NCI-H748 (cell line): ENCODE data around the gene TLE1.

Experiments
- DNase-seq: peaks from one replicate; lab custom pipeline; 2025; ENCODE audit not compliant: unreplicated experiment; lab: John Stamatoyannopoulos, UW

Gene TLE1

GRCh38 chr9:81686614-81687520, 2.5 kb downstream of the TLE1 start:
- peak; percentile 93 for DNase-seq

GRCh38 chr9:81685763-81686613, 3.4 kb downstream of the TLE1 start:
- DNase-seq, result peak; percentile 84

GRCh38 chr9:81684635-81685034, 4.7 kb downstream of the TLE1 start:
- DNase-seq, result no peak

- no peak for DNase-seq
Observed at GRCh38 chr9:81683704-81684103, 5.6 kb downstream of the TLE1 start.

- no peak for DNase-seq
Observed at GRCh38 chr9:81683238-81683637, 6.1 kb downstream of the TLE1 start.

GRCh38 chr9:81682797-81683196, 6.5 kb downstream of the TLE1 start:
- no peak for DNase-seq

- no peak for DNase-seq
Observed at GRCh38 chr9:81682177-81682576, 7.2 kb downstream of the TLE1 start.

- DNase-seq, result no peak
Observed at GRCh38 chr9:81680506-81680905, 8.8 kb downstream of the TLE1 start.

GRCh38 chr9:81680006-81680405, 9.3 kb downstream of the TLE1 start:
- no peak for DNase-seq

GRCh38 chr9:81678088-81678487, 11.3 kb downstream of the TLE1 start:
- no peak for DNase-seq

- DNase-seq, result no peak
Observed at GRCh38 chr9:81676395-81676794, 13.0 kb downstream of the TLE1 start.

GRCh38 chr9:81673310-81673709, 16.0 kb downstream of the TLE1 start:
- DNase-seq, result no peak

GRCh38 chr9:81671880-81672280, 17.5 kb downstream of the TLE1 start:
- DNase-seq, result no peak

GRCh38 chr9:81669866-81670265, 19.5 kb downstream of the TLE1 start:
- no peak for DNase-seq

GRCh38 chr9:81669041-81669651, 20.2 kb downstream of the TLE1 start:
- no peak for DNase-seq

GRCh38 chr9:81666123-81666522, 23.2 kb downstream of the TLE1 start:
- no peak for DNase-seq

GRCh38 chr9:81665322-81665871, 23.9 kb downstream of the TLE1 start:
- DNase-seq, result peak; percentile 86

GRCh38 chr9:81664638-81665222, 24.6 kb downstream of the TLE1 start:
- no peak for DNase-seq

GRCh38 chr9:81661339-81661738, 28.0 kb downstream of the TLE1 start:
- peak; percentile 73 for DNase-seq

GRCh38 chr9:81656871-81657337, 32.4 kb downstream of the TLE1 start:
- DNase-seq, result peak; percentile 78

- no peak for DNase-seq
Observed at GRCh38 chr9:81656004-81656403, 33.3 kb downstream of the TLE1 start.
